Measurements from ENCODE around the gene PAEP. TPM values are rescaled to one million over a fixed set of nuclear protein-coding genes. Genes with fewer than 3 reads are reported as not detected.

The PAEP gene
- total RNA-seq, 1 donor from 2014 or later = not detected

GRCh38 chr9:135588886-135589595 lies 27.5 kb downstream of the PAEP start:
- no peak for DNase-seq
- intact Hi-C loops (cut with micrococcal nuclease) = no loop called here
- ATAC-seq = no peak

GRCh38 chr9:135589596-135590485 lies 28.3 kb downstream of the PAEP start:
- intact Hi-C loops (cut with micrococcal nuclease) = no loop called here
- no peak for ATAC-seq

DNA sequence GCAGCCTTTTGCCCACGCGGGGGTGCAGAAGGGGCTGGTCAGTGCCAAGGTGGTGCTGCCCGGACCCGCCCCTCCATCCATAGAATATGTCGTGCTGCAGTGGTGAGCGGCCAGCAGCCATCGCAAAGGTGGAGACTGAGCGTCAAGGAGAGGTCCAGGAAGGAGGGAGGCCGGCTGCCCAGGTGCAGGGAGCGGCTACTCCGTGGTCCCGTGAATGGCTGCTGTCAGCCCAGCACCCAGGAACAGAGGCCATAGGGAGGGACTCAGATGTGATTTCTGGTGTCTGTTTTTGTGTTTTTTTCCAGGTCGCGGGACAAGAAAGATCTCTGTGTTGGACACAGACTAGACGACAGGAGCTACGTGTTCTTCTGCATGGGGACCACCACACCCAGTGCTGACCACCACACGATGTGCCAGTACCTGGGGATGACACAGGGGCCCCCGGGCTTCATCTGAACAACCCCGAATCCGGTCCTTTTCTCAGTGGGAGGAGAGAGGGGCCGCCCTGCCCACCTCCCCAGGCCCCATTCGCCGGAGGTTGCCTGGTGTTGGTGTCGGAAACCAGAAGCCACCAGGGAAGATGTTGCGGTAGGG lies 29.0 kb downstream of the PAEP start:
- no peak for ATAC-seq
- no peak for DNase-seq
- intact Hi-C loops (cut with micrococcal nuclease) = no loop called here

More at GRCh38 chr9:135589596-135590485, 28.3 kb downstream of the PAEP start:
- no peak for DNase-seq

- intact Hi-C loops (cut with micrococcal nuclease) = no loop called here
- ATAC-seq (no peak), DNase-seq (no peak)
These were observed 30.2 kb downstream of the PAEP start for GRCh38 chr9:135591506-135592330.

DNA sequence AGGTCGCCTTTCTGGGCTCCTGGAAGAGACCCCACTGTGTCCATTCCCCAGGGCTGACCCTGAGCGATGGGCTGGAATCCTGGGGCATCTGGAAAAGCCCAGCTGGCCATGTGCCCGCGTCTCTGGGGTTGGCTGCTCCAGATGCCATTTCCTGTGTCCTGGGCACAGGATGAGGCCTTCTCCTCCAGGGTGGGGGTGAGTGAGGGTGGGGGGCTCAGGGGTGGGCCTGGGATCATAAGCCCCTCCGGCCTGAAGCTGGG lies 30.7 kb downstream of the PAEP start:
- intact Hi-C loops (cut with micrococcal nuclease) = no loop called here
- ATAC-seq = no peak
- DNase-seq = no peak

GRCh38 chr9:135592625-135593024 lies 31.1 kb downstream of the PAEP start:
- intact Hi-C loops (cut with micrococcal nuclease) = no loop called here
- DNase-seq (no peak), ATAC-seq (no peak)

GRCh38 chr9:135596211-135596610 lies 34.7 kb downstream of the PAEP start:
- intact Hi-C loops (cut with micrococcal nuclease) = no loop called here
- no peak for ATAC-seq
- no peak for DNase-seq

- intact Hi-C loops (cut with micrococcal nuclease) = no loop called here
- DNase-seq = no peak
- no peak for ATAC-seq
These were observed 38.8 kb downstream of the PAEP start for GRCh38 chr9:135600296-135600817.

GRCh38 chr9:135601988-135602387 lies 40.4 kb downstream of the PAEP start:
- DNase-seq (no peak), ATAC-seq (no peak)
- intact Hi-C loops (cut with micrococcal nuclease) = no loop called here

- ATAC-seq (peak; percentile 35), DNase-seq (peak; percentile 19)
- intact Hi-C loops (cut with micrococcal nuclease) = no loop called here
These were observed 41.4 kb downstream of the PAEP start for GRCh38 chr9:135602789-135603481.

- DNase-seq (peak; percentile 26), ATAC-seq (no peak)
- intact Hi-C loops (cut with micrococcal nuclease) = no loop called here
These were observed 43.1 kb downstream of the PAEP start for GRCh38 chr9:135604437-135605237.

DNA sequence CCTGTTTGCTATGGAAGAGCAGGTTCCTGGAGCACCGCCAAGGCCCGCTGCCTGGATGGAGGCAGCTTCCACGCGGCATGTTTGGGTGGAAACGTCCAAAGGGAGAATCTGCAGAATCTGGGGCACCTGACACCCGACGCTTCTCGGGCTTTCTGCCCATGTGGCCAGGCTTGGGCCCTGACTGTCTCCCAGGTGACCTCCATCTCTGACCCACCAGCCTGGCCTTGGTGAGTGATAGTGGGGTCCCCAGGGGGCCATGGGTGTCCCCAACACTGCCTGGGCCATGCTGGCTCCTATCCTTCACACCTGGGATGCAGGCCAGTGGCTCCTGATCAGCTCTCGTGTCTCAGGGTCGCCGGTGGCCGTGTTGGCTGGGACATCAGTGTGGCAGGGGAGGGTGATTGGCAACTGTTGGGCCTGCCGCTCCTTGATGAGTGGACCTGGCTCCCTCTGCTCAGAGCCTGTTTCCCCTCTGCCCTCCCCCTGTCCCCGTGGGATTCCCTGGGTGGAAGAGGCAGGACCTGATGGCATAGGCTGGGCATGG lies 43.8 kb downstream of the PAEP start:
- ATAC-seq (no peak), DNase-seq (peak; percentile 25)
- intact Hi-C loops (cut with micrococcal nuclease) = no loop called here

DNA sequence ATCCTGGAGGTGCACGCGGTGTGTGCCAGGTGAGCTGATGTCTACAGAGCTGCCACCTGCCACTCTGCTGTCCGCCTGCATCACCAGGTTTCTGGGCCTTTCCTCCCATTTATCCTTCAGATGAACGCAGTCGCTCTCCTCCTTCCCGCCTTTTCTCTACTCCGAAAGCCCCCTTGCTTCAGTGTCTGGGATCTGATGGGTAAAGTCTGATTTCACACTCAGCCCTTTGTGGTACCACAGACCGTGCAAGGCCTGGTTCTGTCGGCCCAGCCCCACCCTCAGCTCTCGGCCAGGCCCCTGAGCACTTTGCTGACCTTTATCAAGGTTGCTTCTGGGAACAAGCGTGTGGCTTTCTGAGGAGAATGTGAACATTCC lies 45.3 kb downstream of the PAEP start:
- ATAC-seq (no peak), DNase-seq (no peak)
- intact Hi-C loops (cut with micrococcal nuclease) = no loop called here

DNA sequence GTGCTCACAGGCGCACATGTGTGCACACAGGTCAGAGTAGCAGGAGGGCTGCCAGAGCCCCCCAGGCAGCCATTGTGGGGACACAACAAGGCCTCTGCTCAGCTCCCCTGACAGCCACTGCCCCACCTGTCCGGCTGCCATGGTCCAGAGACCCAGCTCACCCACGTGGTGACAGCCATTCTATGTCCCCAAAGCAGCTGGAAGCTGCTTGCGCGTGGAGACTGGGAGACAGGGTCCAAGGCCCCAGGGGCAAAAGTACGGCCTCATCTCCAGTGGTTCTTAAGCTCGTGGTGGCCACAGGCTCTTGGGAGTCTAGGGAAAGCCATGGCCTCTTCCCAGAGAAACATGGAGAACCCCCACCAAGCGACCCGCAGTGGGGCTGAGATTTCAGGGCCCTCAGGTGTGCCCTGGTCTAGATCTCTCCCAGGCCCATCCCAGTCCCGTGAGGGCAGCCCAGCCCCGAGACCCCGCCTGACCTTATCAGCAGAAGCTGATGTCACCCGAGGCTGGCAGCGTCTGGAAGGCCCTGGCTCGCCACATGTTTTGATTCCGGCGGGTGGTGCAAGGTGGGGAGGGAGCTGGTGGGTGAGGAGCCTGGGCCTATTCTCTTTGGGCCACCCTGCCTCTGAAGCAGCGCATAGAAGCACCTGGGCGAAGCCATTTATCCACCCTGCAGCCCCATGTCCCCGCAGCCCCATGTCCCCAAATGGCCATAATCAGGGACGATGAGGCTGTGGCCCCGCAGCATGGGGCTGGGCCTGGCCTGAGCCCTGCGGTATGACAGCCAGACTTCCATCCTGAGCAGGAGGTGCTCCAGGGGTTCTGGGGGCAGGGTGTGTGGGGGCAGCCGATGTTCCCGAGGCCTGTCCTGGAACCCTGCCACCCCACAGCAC lies 46.1 kb downstream of the PAEP start:
- intact Hi-C loops (cut with micrococcal nuclease) = no loop called here
- ATAC-seq (no peak), DNase-seq (peak; percentile 16)

DNA sequence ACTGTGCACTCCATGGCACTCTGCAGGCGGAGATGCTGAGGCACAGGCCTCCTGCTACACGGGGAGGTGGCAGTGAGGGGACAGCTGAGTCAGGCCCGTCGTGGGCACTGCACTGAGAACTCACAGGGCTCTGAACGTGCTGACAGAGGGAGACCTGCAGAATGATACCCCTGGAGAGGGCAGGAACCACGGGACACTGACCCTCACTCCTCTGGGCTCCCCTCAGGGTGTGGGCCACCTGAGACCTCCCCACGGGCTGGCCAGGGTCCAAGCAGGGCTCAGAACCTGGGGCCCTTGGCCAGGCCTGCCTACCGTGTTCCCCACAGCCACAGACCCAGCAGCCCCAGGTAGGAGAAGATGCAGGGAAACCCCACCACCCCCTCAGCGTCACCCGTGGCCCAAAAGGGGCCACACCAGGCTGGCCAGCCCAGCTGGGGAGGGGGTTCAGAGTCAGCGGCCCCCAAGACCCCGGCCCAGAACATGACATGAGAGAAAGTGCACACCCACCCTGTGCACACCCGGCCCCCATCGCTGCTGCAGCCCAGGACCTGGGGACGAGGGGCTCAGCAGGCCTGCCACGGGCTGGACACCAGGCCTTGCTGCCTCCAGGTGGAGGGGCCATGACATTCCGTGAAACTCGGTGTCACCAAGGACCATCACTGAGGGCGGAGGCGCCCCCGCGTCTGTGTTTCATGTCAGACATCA lies 46.9 kb downstream of the PAEP start:
- no peak for DNase-seq
- intact Hi-C loops (cut with micrococcal nuclease) = no loop called here
- no peak for ATAC-seq

DNA sequence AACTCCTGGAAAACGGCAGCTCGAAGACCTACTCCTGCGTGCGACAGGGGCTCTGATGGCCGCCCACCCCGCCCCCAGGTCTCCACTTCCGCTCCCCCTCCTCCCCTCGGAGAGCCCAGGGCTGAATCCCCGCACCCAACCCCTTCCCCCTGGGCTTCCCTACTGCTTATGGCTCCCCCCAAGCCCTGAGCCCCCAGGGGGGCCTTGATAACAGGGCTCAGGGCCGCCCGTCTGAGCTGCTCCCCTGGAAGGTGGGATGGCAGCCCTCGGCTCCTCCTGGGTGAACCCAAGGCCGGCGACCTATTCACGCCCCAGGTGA lies 47.4 kb downstream of the PAEP start:
- no peak for DNase-seq
- intact Hi-C loops (cut with micrococcal nuclease) = no loop called here
- no peak for ATAC-seq
